ENCODE data around the gene SUSD4.

Gene SUSD4

DNA sequence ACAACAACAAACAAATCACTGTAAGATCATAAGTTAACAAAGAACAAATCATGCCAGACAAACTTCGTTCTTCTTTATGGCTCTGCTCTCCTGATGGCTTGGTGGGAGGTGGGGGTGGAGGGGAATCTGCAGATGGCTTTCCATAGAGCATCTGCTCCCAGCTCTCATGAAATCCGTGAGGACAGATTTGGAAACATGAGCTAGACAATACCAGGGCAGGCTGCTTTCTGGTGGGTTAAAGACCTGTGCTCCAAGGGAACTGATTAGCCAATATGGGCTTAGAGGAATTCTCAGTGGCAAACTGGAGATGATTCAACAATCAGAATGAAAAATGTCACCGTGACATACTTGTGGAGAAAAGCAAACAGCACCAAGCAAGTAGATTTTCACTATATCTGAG lies 151.5 kb downstream of the SUSD4 start:
- TF ChIP-seq, protein P1, sequence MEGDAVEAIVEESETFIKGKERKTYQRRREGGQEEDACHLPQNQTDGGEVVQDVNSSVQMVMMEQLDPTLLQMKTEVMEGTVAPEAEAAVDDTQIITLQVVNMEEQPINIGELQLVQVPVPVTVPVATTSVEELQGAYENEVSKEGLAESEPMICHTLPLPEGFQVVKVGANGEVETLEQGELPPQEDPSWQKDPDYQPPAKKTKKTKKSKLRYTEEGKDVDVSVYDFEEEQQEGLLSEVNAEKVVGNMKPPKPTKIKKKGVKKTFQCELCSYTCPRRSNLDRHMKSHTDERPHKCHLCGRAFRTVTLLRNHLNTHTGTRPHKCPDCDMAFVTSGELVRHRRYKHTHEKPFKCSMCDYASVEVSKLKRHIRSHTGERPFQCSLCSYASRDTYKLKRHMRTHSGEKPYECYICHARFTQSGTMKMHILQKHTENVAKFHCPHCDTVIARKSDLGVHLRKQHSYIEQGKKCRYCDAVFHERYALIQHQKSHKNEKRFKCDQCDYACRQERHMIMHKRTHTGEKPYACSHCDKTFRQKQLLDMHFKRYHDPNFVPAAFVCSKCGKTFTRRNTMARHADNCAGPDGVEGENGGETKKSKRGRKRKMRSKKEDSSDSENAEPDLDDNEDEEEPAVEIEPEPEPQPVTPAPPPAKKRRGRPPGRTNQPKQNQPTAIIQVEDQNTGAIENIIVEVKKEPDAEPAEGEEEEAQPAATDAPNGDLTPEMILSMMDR (conservative IDR thresholded peaks at IDR 0.05; ENCODE audit: low read depth), result no peak
- ChIA-PET POLR2A (ENCODE audit: low non-redundant PET) (no interaction called here), CTCF (interaction anchor here (0.7 kb wide), 1 partner anchor 460 kb away, joined by 5 read pairs; no protein-coding TSS in a partner anchor)
- DNase-seq (ENCODE audit: low spot score), result no peak
- H3K27ac ChIP-seq, result no peak overlapping the region

DNA sequence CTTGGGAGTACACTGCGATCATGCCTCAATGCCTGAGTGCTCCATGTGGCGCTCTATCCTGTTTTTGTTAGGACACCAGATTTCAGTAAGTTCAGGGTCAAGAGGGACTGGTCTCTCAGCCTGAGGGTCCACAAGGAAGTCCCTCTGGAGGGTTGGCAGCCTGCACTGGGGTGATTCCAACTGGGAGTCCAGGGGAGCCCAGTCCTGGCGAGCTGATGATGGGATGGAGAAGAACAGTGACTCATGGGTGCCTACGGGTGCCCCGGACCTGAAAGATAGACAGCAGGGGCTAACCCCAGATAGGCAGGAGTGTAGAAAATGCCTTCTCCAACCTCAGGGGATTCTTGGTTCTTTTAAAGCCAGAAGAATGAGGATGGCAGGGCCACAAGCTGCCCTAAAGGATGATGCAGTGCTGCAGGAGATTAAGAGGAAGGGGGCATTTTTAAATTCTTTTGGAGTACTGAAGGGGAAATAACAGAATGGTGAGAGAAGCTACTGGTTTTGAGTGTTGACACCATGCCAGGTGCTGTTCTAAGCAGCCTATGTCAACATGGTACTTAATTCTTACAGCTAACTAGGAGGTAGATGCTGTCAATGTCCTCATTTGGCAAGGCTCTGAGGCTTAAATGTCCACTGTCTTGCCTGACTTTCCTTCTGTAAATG lies 152.5 kb downstream of the SUSD4 start:
- CTCF ChIA-PET, result no interaction called here
- POLR2A ChIA-PET (ENCODE audit: low non-redundant PET), result no interaction called here
- H3K27ac ChIP-seq, result no peak overlapping the region
- TF ChIP-seq, protein P1 (conservative IDR thresholded peaks at IDR 0.05; ENCODE audit: low read depth), result no peak
- no peak for DNase-seq (ENCODE audit: low spot score)

DNA sequence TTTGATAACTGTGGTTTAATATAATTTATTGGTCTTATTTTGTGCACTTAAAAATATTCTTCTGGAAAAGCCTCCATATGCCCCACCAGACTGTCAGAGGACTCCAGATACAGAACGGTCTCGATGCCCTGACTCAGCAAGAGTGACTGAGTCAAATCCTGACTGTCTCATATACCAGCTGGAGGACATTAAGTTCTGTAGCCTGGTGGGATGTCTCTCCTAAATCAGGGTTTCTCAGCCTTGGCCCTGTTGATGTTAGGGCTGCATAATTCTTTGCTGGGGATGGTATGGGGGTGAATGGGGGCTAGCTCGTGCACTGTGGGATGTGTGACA lies 153.2 kb downstream of the SUSD4 start:
- TF ChIP-seq, protein P1 (conservative IDR thresholded peaks at IDR 0.05; ENCODE audit: low read depth), result no peak
- POLR2A ChIA-PET (ENCODE audit: low non-redundant PET), result no interaction called here
- CTCF ChIA-PET, result no interaction called here
- no peak overlapping the region for H3K27ac ChIP-seq
- no peak for DNase-seq (ENCODE audit: low spot score)

DNA sequence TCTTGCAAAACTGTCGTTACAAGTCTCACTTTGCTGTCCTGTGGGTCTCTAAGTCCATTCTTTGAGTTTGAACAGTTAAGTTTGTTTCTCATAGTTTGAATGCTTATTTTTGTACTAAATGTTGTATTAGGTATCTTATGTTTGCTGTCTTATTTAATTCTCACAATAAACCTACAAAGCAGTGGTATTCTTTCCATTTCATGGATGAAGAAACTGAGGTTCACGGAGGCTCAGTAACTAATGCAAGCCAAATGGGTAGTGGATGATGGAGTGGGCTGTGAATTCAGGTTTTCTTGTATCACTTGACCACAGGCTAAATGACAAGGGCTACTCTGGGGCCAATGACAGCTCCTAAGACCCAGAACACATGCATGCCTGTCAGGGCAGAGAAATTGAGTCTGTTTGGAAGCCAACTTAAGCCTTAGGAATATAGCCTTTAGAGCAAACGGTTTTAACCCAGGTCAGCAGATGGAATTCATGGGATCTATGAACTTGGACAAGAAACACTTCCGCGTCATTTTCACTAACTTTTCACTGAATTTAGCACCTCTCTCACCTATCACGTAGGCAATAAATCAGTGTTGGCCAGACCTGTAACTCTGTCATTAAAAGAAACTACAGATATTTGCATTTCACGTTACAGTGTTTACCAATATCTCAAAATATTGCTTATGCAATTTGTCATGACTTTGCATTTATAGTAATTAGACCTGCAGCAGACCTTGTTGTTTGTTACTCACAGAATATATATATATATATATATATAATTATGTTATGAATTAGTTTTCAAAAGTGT lies 153.8 kb downstream of the SUSD4 start:
- ChIA-PET POLR2A (ENCODE audit: low non-redundant PET) (no interaction called here), CTCF (no interaction called here)
- DNase-seq (ENCODE audit: low spot score), result no peak
- H3K27ac ChIP-seq, result no peak overlapping the region
- TF ChIP-seq, protein P1 (conservative IDR thresholded peaks at IDR 0.05; ENCODE audit: low read depth), result no peak

DNA sequence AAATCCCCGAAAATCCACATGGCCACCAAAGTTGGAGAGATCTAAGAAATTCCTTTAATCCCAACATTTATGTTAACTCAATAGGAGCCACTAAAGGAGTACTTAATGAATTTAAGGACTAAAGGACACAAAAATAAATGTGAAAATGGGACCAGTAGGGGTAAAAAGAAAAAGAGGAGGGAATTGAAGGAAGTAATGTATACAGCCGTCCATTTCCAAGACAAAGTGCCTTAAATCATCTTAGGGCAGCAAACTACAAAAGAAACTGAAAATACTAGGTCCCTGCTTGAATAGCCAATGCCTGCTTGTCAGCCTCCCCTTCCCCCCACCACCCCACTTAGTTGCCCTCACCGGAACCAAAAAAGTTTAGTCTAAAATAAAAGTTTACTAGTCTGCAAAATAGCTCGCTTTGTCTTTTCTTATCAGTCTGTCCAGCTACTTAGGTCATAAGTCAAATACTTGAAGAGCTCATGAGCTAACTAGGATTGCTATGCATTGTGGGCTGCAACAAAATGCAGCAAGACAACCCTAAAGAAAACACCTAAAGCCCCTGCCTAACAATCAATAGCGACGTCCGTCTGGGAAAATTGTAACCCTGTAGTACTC lies 154.6 kb downstream of the SUSD4 start:
- DNase-seq (ENCODE audit: low spot score), result no peak
- ChIA-PET CTCF (no interaction called here), POLR2A (ENCODE audit: low non-redundant PET) (no interaction called here)
- TF ChIP-seq, protein P1 (conservative IDR thresholded peaks at IDR 0.05; ENCODE audit: low read depth), result no peak
- H3K27ac ChIP-seq, result no peak overlapping the region

DNA sequence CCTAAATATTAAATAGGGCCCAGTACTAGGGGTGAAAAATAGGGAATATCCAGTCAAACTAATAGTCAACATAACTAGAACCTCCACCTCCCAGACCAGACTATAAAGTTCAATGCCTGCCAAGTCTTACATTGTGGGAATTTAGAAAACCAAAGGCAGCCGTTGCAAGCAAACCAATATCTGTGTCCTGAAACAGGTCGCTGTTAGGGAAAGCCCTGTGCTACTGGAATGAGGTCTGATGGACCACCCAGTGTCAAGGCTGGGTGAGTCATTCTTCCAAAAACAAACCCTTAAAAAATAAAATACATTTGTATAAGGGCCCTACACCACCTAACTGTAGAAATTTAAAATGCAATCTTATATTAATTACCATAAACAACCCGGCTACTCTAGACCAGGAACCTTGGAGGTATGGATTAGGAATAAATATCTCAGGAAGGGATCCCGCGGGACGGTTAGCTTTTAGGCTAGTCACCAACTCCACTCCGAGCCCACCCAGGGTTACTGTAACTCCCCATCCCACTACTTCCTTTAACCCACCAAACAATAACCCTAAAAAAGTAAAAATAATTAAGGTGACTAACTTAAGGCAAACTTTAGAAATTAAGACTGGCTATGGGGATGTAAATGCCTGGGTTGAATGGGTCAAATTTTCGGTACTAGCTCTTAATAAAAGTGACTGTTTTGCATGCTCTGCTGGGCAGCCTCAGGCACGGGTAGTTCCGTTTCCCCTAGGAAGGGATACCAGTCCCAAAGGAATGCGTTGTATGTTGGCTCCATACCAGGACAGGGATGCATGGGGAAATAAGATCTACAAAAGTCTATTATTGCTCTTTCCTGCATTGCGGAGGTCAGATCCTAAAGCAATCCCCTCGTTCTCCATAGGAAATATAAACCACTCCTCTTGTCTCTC lies 155.6 kb downstream of the SUSD4 start:
- no peak overlapping the region for H3K27ac ChIP-seq
- ChIA-PET CTCF (interaction anchor here (0.7 to 0.8 kb wide), 2 partner anchors 23 to 62 kb away, joined by 3 to 4 read pairs; no protein-coding TSS in a partner anchor), POLR2A (ENCODE audit: low non-redundant PET) (no interaction called here)
- no peak for DNase-seq (ENCODE audit: low spot score)
- TF ChIP-seq, protein P1 (conservative IDR thresholded peaks at IDR 0.05; ENCODE audit: low read depth), result no peak

All from RWPE1 (cell line).